IMR-90 (cell line): ENCODE results near the gene ACTR1A.

Experiments
- BHLHE40 ChIP-seq: fragments of 150-350 bp; IDR thresholded peaks from 2 replicates; pipeline ENCODE4 v1.6.1; 2016; ENCODE audit warnings: mild to moderate bottlenecking, low read depth, low read length
- CHD1 ChIP-seq: IDR thresholded peaks from 2 replicates; pipeline ENCODE4 v1.6.1; 2012; ENCODE audit warnings: low read depth, low read length, improper control_type of control experiment
- MAFK ChIP-seq: IDR thresholded peaks from 2 replicates; pipeline ENCODE4 v1.6.1; 2012; ENCODE audit warnings: low read depth, low read length, improper control_type of control experiment
- POLR2A ChIP-seq: IDR thresholded peaks from 2 replicates; pipeline ENCODE4 v1.6.1; 2012; ENCODE audit warnings: mild to moderate bottlenecking, low read depth, low read length
- RAD21 ChIP-seq: IDR thresholded peaks from 2 replicates; pipeline ENCODE4 v1.6.1; 2012; ENCODE audit warnings: low read length, improper control_type of control experiment
- RFX5 ChIP-seq: IDR thresholded peaks from 2 replicates; pipeline ENCODE4 v1.8.0; 2012; ENCODE audit warnings: low read depth, mild to moderate bottlenecking, low read length, moderate library complexity
- SMC3 ChIP-seq: fragments of 150-350 bp; IDR thresholded peaks from 2 replicates; pipeline ENCODE4 v1.6.1; 2016; ENCODE audit warnings: low read depth, mild to moderate bottlenecking, antibody characterized with exemption, low read length, moderate library complexity
- TF ChIP-seq, protein P1 (sequence below): conservative IDR thresholded peaks from 2 replicates; pipeline ENCODE4 v1.5.1; 2012; ENCODE audit warnings: mild to moderate bottlenecking, low read depth, low read length, improper control_type of control experiment

DNA sequence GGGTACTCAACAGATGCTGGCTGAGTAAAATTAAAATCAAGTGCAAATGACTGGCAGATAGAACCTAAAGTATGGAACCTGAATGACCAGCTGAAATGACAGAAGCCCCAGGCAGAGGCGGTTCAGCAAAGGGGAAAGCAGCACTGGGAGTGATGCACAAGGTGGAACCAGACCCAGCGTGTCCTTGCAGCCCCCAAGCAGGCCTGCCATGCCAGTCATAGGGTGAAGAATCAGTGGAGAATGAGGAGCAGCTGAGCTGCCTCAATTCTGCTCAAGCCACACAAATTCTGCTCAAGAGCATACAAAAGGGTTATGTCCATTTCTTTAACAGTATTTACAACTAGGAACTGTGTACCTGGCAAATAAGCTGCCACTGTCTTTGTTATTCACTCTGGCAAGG is 8.7 kb downstream of the ACTR1A start:
- TF ChIP-seq RAD21 (no peak), MAFK (no peak), RFX5 (no peak), BHLHE40 (no peak), POLR2A (no peak), SMC3 (no peak), CHD1 (no peak)
- TF ChIP-seq, protein P1, sequence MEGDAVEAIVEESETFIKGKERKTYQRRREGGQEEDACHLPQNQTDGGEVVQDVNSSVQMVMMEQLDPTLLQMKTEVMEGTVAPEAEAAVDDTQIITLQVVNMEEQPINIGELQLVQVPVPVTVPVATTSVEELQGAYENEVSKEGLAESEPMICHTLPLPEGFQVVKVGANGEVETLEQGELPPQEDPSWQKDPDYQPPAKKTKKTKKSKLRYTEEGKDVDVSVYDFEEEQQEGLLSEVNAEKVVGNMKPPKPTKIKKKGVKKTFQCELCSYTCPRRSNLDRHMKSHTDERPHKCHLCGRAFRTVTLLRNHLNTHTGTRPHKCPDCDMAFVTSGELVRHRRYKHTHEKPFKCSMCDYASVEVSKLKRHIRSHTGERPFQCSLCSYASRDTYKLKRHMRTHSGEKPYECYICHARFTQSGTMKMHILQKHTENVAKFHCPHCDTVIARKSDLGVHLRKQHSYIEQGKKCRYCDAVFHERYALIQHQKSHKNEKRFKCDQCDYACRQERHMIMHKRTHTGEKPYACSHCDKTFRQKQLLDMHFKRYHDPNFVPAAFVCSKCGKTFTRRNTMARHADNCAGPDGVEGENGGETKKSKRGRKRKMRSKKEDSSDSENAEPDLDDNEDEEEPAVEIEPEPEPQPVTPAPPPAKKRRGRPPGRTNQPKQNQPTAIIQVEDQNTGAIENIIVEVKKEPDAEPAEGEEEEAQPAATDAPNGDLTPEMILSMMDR, result no peak
